Measurements from ENCODE around the gene TBX18.

TBX18 gene

GRCh38 chr6:84671183-84671582, 93.2 kb downstream of the TBX18 start:
- in situ Hi-C loops (cut with HindIII; ENCODE audit: low sequenced_read_pairs): no loop called here
- H3K4me3 ChIP-seq (ENCODE audit: low read depth, low read length): no peak overlapping the region

GRCh38 chr6:84669945-84670344, 94.5 kb downstream of the TBX18 start:
- in situ Hi-C loops (cut with HindIII; ENCODE audit: low sequenced_read_pairs): no loop called here
- no peak overlapping the region for H3K4me3 ChIP-seq (ENCODE audit: low read depth, low read length)
- TF ChIP-seq CTCF (IDR thresholded peaks at IDR 0.05; ENCODE audit: low read depth, low read length, missing control alignments): no peak
- no peak for DNase-seq (ENCODE audit: low read depth)

More at GRCh38 chr6:84671183-84671582, 93.2 kb downstream of the TBX18 start:
- no peak for DNase-seq (ENCODE audit: low read depth)
- no peak for TF ChIP-seq CTCF (IDR thresholded peaks at IDR 0.05; ENCODE audit: low read depth, low read length, missing control alignments)

- H3K4me3 ChIP-seq (ENCODE audit: low read depth, low read length): no peak overlapping the region
- in situ Hi-C loops (cut with HindIII; ENCODE audit: low sequenced_read_pairs): no loop called here
- TF ChIP-seq CTCF (IDR thresholded peaks at IDR 0.05; ENCODE audit: low read depth, low read length, missing control alignments): no peak
- no peak for DNase-seq (ENCODE audit: low read depth)
Measured at GRCh38 chr6:84667252-84668213, 96.9 kb downstream of the TBX18 start.

GRCh38 chr6:84665401-84665800, 99.0 kb downstream of the TBX18 start:
- DNase-seq (ENCODE audit: low read depth): no peak
- no peak for TF ChIP-seq CTCF (IDR thresholded peaks at IDR 0.05; ENCODE audit: low read depth, low read length, missing control alignments)

GRCh38 chr6:84663866-84664265, 100.5 kb downstream of the TBX18 start:
- in situ Hi-C loops (cut with HindIII; ENCODE audit: low sequenced_read_pairs): no loop called here
- no peak for TF ChIP-seq CTCF (IDR thresholded peaks at IDR 0.05; ENCODE audit: low read depth, low read length, missing control alignments)
- DNase-seq (ENCODE audit: low read depth): no peak
- no peak overlapping the region for H3K4me3 ChIP-seq (ENCODE audit: low read depth, low read length)

More at GRCh38 chr6:84665401-84665800, 99.0 kb downstream of the TBX18 start:
- H3K4me3 ChIP-seq (ENCODE audit: low read depth, low read length): no peak overlapping the region
- in situ Hi-C loops (cut with HindIII; ENCODE audit: low sequenced_read_pairs): no loop called here

- no peak for TF ChIP-seq CTCF (IDR thresholded peaks at IDR 0.05; ENCODE audit: low read depth, low read length, missing control alignments)
- H3K4me3 ChIP-seq (ENCODE audit: low read depth, low read length): no peak overlapping the region
- in situ Hi-C loops (cut with HindIII; ENCODE audit: low sequenced_read_pairs): no loop called here
- no peak for DNase-seq (ENCODE audit: low read depth)
Measured at GRCh38 chr6:84657486-84657885, 106.9 kb downstream of the TBX18 start.

Data from astrocyte of the cerebellum (primary cell).